ENCODE data around the gene BLOC1S1. TPM values are rescaled to one million over a fixed set of nuclear protein-coding genes. Genes with fewer than 3 reads are reported as not detected.

Gene BLOC1S1
- total RNA-seq, 1 donor from 2014 or later, result 51.0 TPM

Other genes with a start within 250 kb of the BLOC1S1 start
- not detected in 2 replicates for gene OR6C70, start 245.9 kb upstream of the BLOC1S1 start, total RNA-seq
- gene OR6C68, start 223.7 kb upstream of the BLOC1S1 start, total RNA-seq, result not detected in 2 replicates
- not detected in 2 replicates for gene OR6C4, start 166.4 kb upstream of the BLOC1S1 start, total RNA-seq
- gene OR2AP1, start 143.6 kb upstream of the BLOC1S1 start, total RNA-seq, result not detected in 2 replicates
- not detected in 2 replicates for gene OR10P1, start 79.2 kb upstream of the BLOC1S1 start, total RNA-seq
- gene ITGA7, start 8.1 kb upstream of the BLOC1S1 start, total RNA-seq, result 20.4 and 26.5 TPM in 2 replicates
- 1.4 and 2.1 TPM in 2 replicates for gene RDH5, start 4.3 kb downstream of the BLOC1S1 start, total RNA-seq
- gene CD63, start 13.0 kb downstream of the BLOC1S1 start, total RNA-seq, result 965 and 1,014 TPM in 2 replicates
- gene GDF11, start 27.1 kb downstream of the BLOC1S1 start, total RNA-seq, result 25.3 and 28.9 TPM in 2 replicates
- gene SARNP, start 101.7 kb downstream of the BLOC1S1 start, total RNA-seq, result 95.7 and 105 TPM in 2 replicates
- 54.8 and 58.9 TPM in 2 replicates for gene ORMDL2, start 102.0 kb downstream of the BLOC1S1 start, total RNA-seq
- gene DNAJC14, start 113.5 kb downstream of the BLOC1S1 start, total RNA-seq, result 26.3 and 29.7 TPM in 2 replicates
- 3.6 and 4.7 TPM in 2 replicates for gene MMP19, start 126.9 kb downstream of the BLOC1S1 start, total RNA-seq
- gene PYM1, start 211.8 kb downstream of the BLOC1S1 start, total RNA-seq, result 31.5 and 33.6 TPM in 2 replicates
- gene DGKA, start 215.1 kb downstream of the BLOC1S1 start, total RNA-seq, result 108 and 118 TPM in 2 replicates
- 3.9 and 13.8 TPM in 2 replicates for gene PMEL, start 250.0 kb downstream of the BLOC1S1 start, total RNA-seq